H1 (cell line): ENCODE measurements around the gene MRPS6. TPM values are rescaled to one million over a fixed set of nuclear protein-coding genes. Genes with fewer than 3 reads are reported as not detected.

Experiments used
- CTCF ChIA-PET: fragments of 300-600 bp; sonication (Branson Sonifier 250); formaldehyde crosslinking; loops from one replicate; lab custom pipeline; 2021; ENCODE audit not compliant: partially characterized antibody; lab: Charles Lee
- POLR2A ChIA-PET: fragments of 300-600 bp; sonication (Branson Sonifier 250); formaldehyde crosslinking; loops from one replicate; lab custom pipeline; 2021; ENCODE audit warnings: inconsistent platforms; ENCODE audit not compliant: partially characterized antibody; lab: Charles Lee
- DNase-seq, 2 experiments: peaks; one replicate each; pipeline versions ENCODE4 v3.0.0 to v3.0.0-alpha.2; 2010 to 2022; ENCODE audit warnings: low spot score in 2 of 2, low read depth in 1 of 2, mixed read lengths in 1 of 2
- FAIRE-seq: peaks from 2 replicates; lab custom pipeline; 2011; peaks lifted over from hg19 to GRCh38; lab: Jason Lieb, UNC
- H2AFZ ChIP-seq: 2 replicates; pipeline ENCODE4 v1.8.1; 2012; ENCODE audit warnings: low read length, inconsistent platforms
- H2AK5ac ChIP-seq: 2 replicates; pipeline ENCODE4 v1.6.1; 2013; ENCODE audit warnings: low read depth, low read length
- H2BK120ac ChIP-seq: replicated peaks from 2 replicates; pipeline ENCODE3; 2013; ENCODE audit warnings: low read depth, low read length, inconsistent platforms
- H2BK12ac ChIP-seq: 2 replicates; pipeline ENCODE4 v1.6.1; 2013; ENCODE audit warnings: low read depth, low read length
- H2BK15ac ChIP-seq: 2 replicates; pipeline ENCODE4 v1.6.1; 2013; ENCODE audit warnings: low read length
- H2BK20ac ChIP-seq: 2 replicates; pipeline ENCODE4 v1.6.1; 2013; ENCODE audit warnings: low read length
- H2BK5ac ChIP-seq: 2 replicates; pipeline ENCODE4 v1.6.1; 2013; ENCODE audit warnings: low read depth, low read length
- H3K14ac ChIP-seq: 2 replicates; pipeline ENCODE4 v1.6.1; 2013; ENCODE audit warnings: inconsistent platforms; ENCODE audit not compliant: insufficient read length
- H3K18ac ChIP-seq: 2 replicates; pipeline ENCODE4 v1.6.1; 2013; ENCODE audit warnings: low read length; ENCODE audit errors: extremely low read depth
- H3K23ac ChIP-seq: 2 replicates; pipeline ENCODE4 v1.6.1; 2013; ENCODE audit warnings: inconsistent platforms; ENCODE audit not compliant: insufficient read length
- H3K23me2 ChIP-seq: 2 replicates; pipeline ENCODE4 v1.6.1; 2013; ENCODE audit warnings: low read depth, low read length
- H3K27ac ChIP-seq: 2 replicates; pipeline ENCODE4 v1.6.1; 2011; ENCODE audit warnings: low read depth, low read length, inconsistent platforms
- H3K27me3 ChIP-seq, 4 experiments: replicated peaks in 1 of 4; 1 replicate in 1 of 4; 2 replicates in 3 of 4; pipeline versions ENCODE4 v1.6.1 to v1.8.1; 2011 to 2013; ENCODE audit warnings: low read length in 3 of 4, mild to moderate bottlenecking in 3 of 4, inconsistent platforms in 2 of 4, mixed read lengths in 2 of 4, moderate library complexity in 1 of 4; ENCODE audit not compliant: control insufficient read depth in 3 of 4, insufficient read depth in 3 of 4; ENCODE audit errors: extremely low read depth in 1 of 4
- H3K36me3 ChIP-seq, 4 experiments: 2 replicates each; pipeline versions ENCODE4 v1.6.1 to v1.8.1; 2011 to 2013; ENCODE audit warnings: mild to moderate bottlenecking in 4 of 4, low read length in 3 of 4, moderate library complexity in 2 of 4, control low read depth in 1 of 4, inconsistent platforms in 1 of 4; ENCODE audit not compliant: insufficient read depth in 4 of 4, control insufficient read depth in 2 of 4
- H3K4ac ChIP-seq: replicated peaks from 2 replicates; pipeline ENCODE3; 2013; ENCODE audit warnings: low read length, low read depth, mixed read lengths, inconsistent platforms; ENCODE audit not compliant: insufficient read length
- H3K4me1 ChIP-seq, 4 experiments: replicated peaks in 1 of 4; 1 replicate in 1 of 4; 2 replicates in 3 of 4; pipeline versions ENCODE4 v1.6.1 to v1.8.1; 2011 to 2013; ENCODE audit warnings: low read length in 3 of 4, inconsistent platforms in 2 of 4, mixed read lengths in 1 of 4; ENCODE audit not compliant: insufficient read depth in 4 of 4, control insufficient read depth in 3 of 4
- H3K4me2 ChIP-seq, 2 experiments: 2 replicates each; pipeline versions ENCODE4 v1.6.1 to v1.8.1; 2011 to 2013; ENCODE audit warnings: low read depth in 2 of 2, low read length in 2 of 2, control low read depth in 1 of 2, inconsistent platforms in 1 of 2, mild to moderate bottlenecking in 1 of 2; ENCODE audit not compliant: insufficient read depth in 1 of 2
- H3K4me3 ChIP-seq, 4 experiments: fragments of 200-600, 300-600 bp in 1 of 4; sonication (generic), shearing (Covaris generic), sonication (Bioruptor Twin) in 1 of 4; 2 replicates each; pipeline versions ENCODE4 v1.5.1 to v1.8.1; 2011 to 2016; ENCODE audit warnings: low read length in 4 of 4, low read depth in 3 of 4, control low read depth in 2 of 4, inconsistent platforms in 2 of 4, mild to moderate bottlenecking in 2 of 4, mixed read lengths in 1 of 4, moderate library complexity in 1 of 4; ENCODE audit not compliant: insufficient read depth in 2 of 4; ENCODE audit errors: extremely low read depth in 1 of 4
- H3K56ac ChIP-seq: replicated peaks from 2 replicates; pipeline ENCODE3; 2013; ENCODE audit warnings: low read depth, mild to moderate bottlenecking, mixed read lengths, low read length, inconsistent platforms; ENCODE audit not compliant: insufficient read length
- H3K79me1 ChIP-seq: 2 replicates; pipeline ENCODE4 v1.6.1; 2013; ENCODE audit warnings: low read depth, low read length, control low read depth
- H3K79me2 ChIP-seq, 2 experiments: 2 replicates each; pipeline versions ENCODE4 v1.6.1 to v1.8.1; 2012 to 2013; ENCODE audit warnings: low read length in 2 of 2, mild to moderate bottlenecking in 2 of 2, inconsistent platforms in 1 of 2; ENCODE audit not compliant: insufficient read depth in 2 of 2, control insufficient read depth in 1 of 2
- H3K9ac ChIP-seq, 4 experiments: replicated peaks in 1 of 4; 1 replicate in 1 of 4; 2 replicates in 3 of 4; pipeline versions ENCODE4 v1.6.1 to v1.8.1; 2011 to 2013; ENCODE audit warnings: low read depth in 3 of 4, low read length in 3 of 4, control low read depth in 2 of 4, mild to moderate bottlenecking in 2 of 4, moderate library complexity in 2 of 4, inconsistent platforms in 1 of 4; ENCODE audit errors: extremely low read depth in 1 of 4
- H3K9me3 ChIP-seq, 2 experiments: 2 replicates each; pipeline versions ENCODE4 v1.6.1 to v1.8.1; 2012 to 2013; ENCODE audit warnings: mild to moderate bottlenecking in 2 of 2, moderate library complexity in 2 of 2, control low read depth in 1 of 2, inconsistent platforms in 1 of 2, low read depth in 1 of 2, low read length in 1 of 2, mixed read lengths in 1 of 2; ENCODE audit not compliant: insufficient read depth in 2 of 2
- H4K20me1 ChIP-seq, 2 experiments: replicated peaks in 1 of 2; 2 replicates each; pipeline versions ENCODE3 to v1.8.1; 2011 to 2013; ENCODE audit warnings: inconsistent platforms in 2 of 2, low read length in 2 of 2, mild to moderate bottlenecking in 1 of 2; ENCODE audit not compliant: insufficient read depth in 2 of 2, control insufficient read depth in 1 of 2
- H4K5ac ChIP-seq: 2 replicates; pipeline ENCODE4 v1.6.1; 2013; ENCODE audit warnings: low read length, low read depth, mixed read lengths, inconsistent platforms; ENCODE audit not compliant: insufficient read length
- H4K8ac ChIP-seq: 2 replicates; pipeline ENCODE4 v1.8.0; 2013; ENCODE audit warnings: mild to moderate bottlenecking, moderate library complexity, low read length, inconsistent platforms; ENCODE audit not compliant: insufficient read depth; ENCODE audit errors: extremely low read depth
- H4K91ac ChIP-seq: replicated peaks from 2 replicates; pipeline ENCODE3; 2013; ENCODE audit warnings: low read length, mixed read lengths, inconsistent platforms; ENCODE audit not compliant: insufficient read length
- BACH1 ChIP-seq: IDR thresholded peaks from 2 replicates; pipeline ENCODE4 v1.6.1; 2012; ENCODE audit warnings: low read length, improper control_type of control experiment
- EGR1 ChIP-seq: IDR thresholded peaks from 2 replicates; pipeline ENCODE4 v1.6.1; 2011; ENCODE audit warnings: low read depth, low read length, borderline replicate concordance
- HDAC2 ChIP-seq, 2 experiments: fragments of 300-600 bp in 1 of 2; sonication (generic) in 1 of 2; IDR thresholded peaks; 2 replicates each; pipeline ENCODE4 v1.6.1; 2011 to 2012; ENCODE audit warnings: low read depth in 2 of 2, low read length in 2 of 2, mild to moderate bottlenecking in 2 of 2, moderate library complexity in 2 of 2, borderline replicate concordance in 1 of 2, inconsistent platforms in 1 of 2
- HDAC6 ChIP-seq: IDR thresholded peaks from one replicate; pipeline ENCODE4 v1.7.1; 2012; ENCODE audit warnings: low read depth, mild to moderate bottlenecking, inconsistent platforms, low read length, moderate library complexity
- PHF8 ChIP-seq: fragments of 200-600 bp; sonication (generic); conservative IDR thresholded peaks from 2 replicates; pipeline ENCODE4 v1.7.1; 2012; ENCODE audit warnings: low read depth, mild to moderate bottlenecking, inconsistent platforms, low read length, moderate library complexity
- POU5F1 ChIP-seq: IDR thresholded peaks from 2 replicates; pipeline ENCODE4 v1.6.1; 2011; ENCODE audit warnings: low read depth, mild to moderate bottlenecking, low read length, moderate library complexity
- RAD21 ChIP-seq, 2 experiments: IDR thresholded peaks in 1 of 2; conservative IDR thresholded peaks in 1 of 2; 2 replicates each; pipeline ENCODE4 v1.6.1; 2011; ENCODE audit warnings: low read depth in 2 of 2, low read length in 2 of 2, improper control_type of control experiment in 1 of 2, inconsistent platforms in 1 of 2, mild to moderate bottlenecking in 1 of 2, moderate library complexity in 1 of 2
- SIRT6 ChIP-seq: IDR thresholded peaks from one replicate; pipeline ENCODE4 v1.7.1; 2012; ENCODE audit warnings: low read length, inconsistent platforms
- SUZ12 ChIP-seq: fragments of 200-600 bp; sonication (generic); IDR thresholded peaks from 2 replicates; pipeline ENCODE4 v1.6.1; 2012; ENCODE audit warnings: mild to moderate bottlenecking, inconsistent platforms, low read length, moderate library complexity, mixed read lengths
- whole genome bisulfite sequencing, 2 experiments: shearing (Covaris generic) in 1 of 2; methylation state at CpG; one replicate each; pipeline versions ENCODE4 v1.1.6 to v1.1.7; 2013 to 2015; ENCODE audit warnings: low lambda C conversion rate in 2 of 2, mixed read lengths in 2 of 2, inconsistent platforms in 1 of 2, low coverage in 1 of 2, missing lambda C conversion rate in 1 of 2; ENCODE audit not compliant: insufficient replicate concordance in 2 of 2, insufficient coverage in 1 of 2, insufficient read length in 1 of 2; ENCODE audit errors: extremely low coverage in 1 of 2, missing lambda C conversion rate in 1 of 2; 5-methylcytosine and 5-hydroxymethylcytosine counted together
- polyA plus RNA-seq, 7 experiments: library from polyadenylated mRNA; depleted of rRNA in 3 of 7; stranded (reverse) in 5 of 7; unstranded in 2 of 7; fragments of >200 nt in 5 of 7; fragments of 200-250 nt in 2 of 7; gene quantifications; 1 replicate in 5 of 7; 2 replicates in 1 of 7; 4 replicates in 1 of 7; pipeline versions ENCODE4 v1.2.1 to v1.2.3, GENCODE V29; 2011 to 2013; ENCODE audit warnings: missing spikeins in 2 of 7, mixed read lengths in 2 of 7
- total RNA-seq: library from RNA; stranded (reverse); fragmentation: NEBNext Ultra II Directional; extraction: Animal tissue kit (Norgen Biotek cat#: 25700); gene quantifications from 2 replicates; pipeline ENCODE4 v1.2.1, GENCODE V29; 2021
- TF ChIP-seq, protein P1 (sequence below), 3 experiments: IDR thresholded peaks; 1 replicate in 2 of 3; 2 replicates in 1 of 3; pipeline versions ENCODE4 v1.5.1 to v1.6.1; 2011; ENCODE audit warnings: low read length in 3 of 3, mild to moderate bottlenecking in 3 of 3, inconsistent platforms in 2 of 3, low read depth in 1 of 3, moderate library complexity in 1 of 3; ENCODE audit not compliant: insufficient read depth in 1 of 3; ENCODE audit errors: control extremely low read depth in 1 of 3

Gene MRPS6
- total and polyA plus RNA-seq, 2 of the 8 experiments (the other 6 are each of a cell fraction or from before 2014, with no cell fraction given): 62.7 to 156 TPM

GRCh38 chr21:34133802-34134201, 60.4 kb downstream of the MRPS6 start:
- Histone ChIP-seq H3K23me2 (no peaks in the 10 kb centered on the region), H2BK120ac (no peak overlapping the region), H3K9ac (no peak overlapping the region), H3K27me3 (no peaks in the 10 kb centered on the region), H4K8ac (no peak overlapping the region), H3K79me2 (peaks cover 6 to 77% of the 10 kb centered on the region in 2 experiments), H3K79me1 (peaks cover 4% of the 10 kb centered on the region; the same call in 1 of the 2 replicates), H3K4ac (no peak overlapping the region), H3K18ac (no peak overlapping the region), H2AFZ (no peak overlapping the region), H3K56ac (no peak overlapping the region), H3K27ac (no peak overlapping the region), H4K20me1 (peaks cover 0 to 2% of the 10 kb centered on the region in 2 experiments), H2BK15ac (no peak overlapping the region), H2BK5ac (no peak overlapping the region), H4K91ac (no peak overlapping the region), H3K23ac (no peak overlapping the region), H3K4me1 (peaks cover 12 to 38% (median 28%) of the 10 kb centered on the region in 4 experiments), H4K5ac (no peak overlapping the region), H3K36me3 (peaks cover 0 to 7% (median 3%) of the 10 kb centered on the region in 4 experiments; a peak in 2 of 8 replicates), H2BK20ac (no peak overlapping the region), H2BK12ac (no peak overlapping the region), H3K14ac (no peak overlapping the region), H2AK5ac (no peak overlapping the region), H3K4me3 (no peak overlapping the region), H3K4me2 (no peak overlapping the region), H3K9me3 (no peaks in the 10 kb centered on the region)
- TF ChIP-seq HDAC6: no peak
- TF ChIP-seq HDAC2 (IDR thresholded peaks at IDR 0.05; ENCODE audit: borderline replicate concordance in 1 of 2, low read depth in 2 of 2, low read length in 2 of 2): no peak
- no peak for TF ChIP-seq PHF8
- no peak for TF ChIP-seq SIRT6
- no peak for TF ChIP-seq POU5F1
- peak; percentile 37 to 54 for TF ChIP-seq RAD21 (IDR thresholded peaks at IDR 0.05 in 1 of 2, conservative IDR thresholded peaks at IDR 0.05 in 1 of 2; ENCODE audit: low read depth in 2 of 2, low read length in 2 of 2)
- TF ChIP-seq SUZ12: no peak
- no peak for TF ChIP-seq BACH1
- TF ChIP-seq EGR1: no peak
- TF ChIP-seq, protein P1, sequence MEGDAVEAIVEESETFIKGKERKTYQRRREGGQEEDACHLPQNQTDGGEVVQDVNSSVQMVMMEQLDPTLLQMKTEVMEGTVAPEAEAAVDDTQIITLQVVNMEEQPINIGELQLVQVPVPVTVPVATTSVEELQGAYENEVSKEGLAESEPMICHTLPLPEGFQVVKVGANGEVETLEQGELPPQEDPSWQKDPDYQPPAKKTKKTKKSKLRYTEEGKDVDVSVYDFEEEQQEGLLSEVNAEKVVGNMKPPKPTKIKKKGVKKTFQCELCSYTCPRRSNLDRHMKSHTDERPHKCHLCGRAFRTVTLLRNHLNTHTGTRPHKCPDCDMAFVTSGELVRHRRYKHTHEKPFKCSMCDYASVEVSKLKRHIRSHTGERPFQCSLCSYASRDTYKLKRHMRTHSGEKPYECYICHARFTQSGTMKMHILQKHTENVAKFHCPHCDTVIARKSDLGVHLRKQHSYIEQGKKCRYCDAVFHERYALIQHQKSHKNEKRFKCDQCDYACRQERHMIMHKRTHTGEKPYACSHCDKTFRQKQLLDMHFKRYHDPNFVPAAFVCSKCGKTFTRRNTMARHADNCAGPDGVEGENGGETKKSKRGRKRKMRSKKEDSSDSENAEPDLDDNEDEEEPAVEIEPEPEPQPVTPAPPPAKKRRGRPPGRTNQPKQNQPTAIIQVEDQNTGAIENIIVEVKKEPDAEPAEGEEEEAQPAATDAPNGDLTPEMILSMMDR (IDR thresholded peaks at IDR 0.05; ENCODE audit: control extremely low read depth in 1 of 3, insufficient read depth in 1 of 3, low read depth in 1 of 3, low read length in 3 of 3): peak; percentile 45 to 50 (median 47)
- no peak for FAIRE-seq
- POLR2A ChIA-PET: interaction anchor here (1.0 kb wide), 1 partner anchor 109 kb away, joined by 3 read pairs; no protein-coding TSS in a partner anchor
- WGBS, 2 experiments: 85% methylated on average over 2 of the region's 2 CpGs; no CpG with 5 or more reads in 1 of the 2 experiments
- no peak for DNase-seq
- CTCF ChIA-PET: interaction anchor here (0.5 to 7.9 kb wide), 35 partner anchors 9 to 1171 kb away, joined by 3 to 56 read pairs (median 4); no protein-coding TSS in a partner anchor
